ENCODE measurements around the gene LYG1. TPM values are rescaled to one million over a fixed set of nuclear protein-coding genes. Genes with fewer than 3 reads are reported as not detected.

LYG1 gene
- total and polyA plus RNA-seq, 2 of the 8 experiments (the other 6 are each of a cell fraction or from before 2014, with no cell fraction given): 0.68 to 0.86 TPM

DNA sequence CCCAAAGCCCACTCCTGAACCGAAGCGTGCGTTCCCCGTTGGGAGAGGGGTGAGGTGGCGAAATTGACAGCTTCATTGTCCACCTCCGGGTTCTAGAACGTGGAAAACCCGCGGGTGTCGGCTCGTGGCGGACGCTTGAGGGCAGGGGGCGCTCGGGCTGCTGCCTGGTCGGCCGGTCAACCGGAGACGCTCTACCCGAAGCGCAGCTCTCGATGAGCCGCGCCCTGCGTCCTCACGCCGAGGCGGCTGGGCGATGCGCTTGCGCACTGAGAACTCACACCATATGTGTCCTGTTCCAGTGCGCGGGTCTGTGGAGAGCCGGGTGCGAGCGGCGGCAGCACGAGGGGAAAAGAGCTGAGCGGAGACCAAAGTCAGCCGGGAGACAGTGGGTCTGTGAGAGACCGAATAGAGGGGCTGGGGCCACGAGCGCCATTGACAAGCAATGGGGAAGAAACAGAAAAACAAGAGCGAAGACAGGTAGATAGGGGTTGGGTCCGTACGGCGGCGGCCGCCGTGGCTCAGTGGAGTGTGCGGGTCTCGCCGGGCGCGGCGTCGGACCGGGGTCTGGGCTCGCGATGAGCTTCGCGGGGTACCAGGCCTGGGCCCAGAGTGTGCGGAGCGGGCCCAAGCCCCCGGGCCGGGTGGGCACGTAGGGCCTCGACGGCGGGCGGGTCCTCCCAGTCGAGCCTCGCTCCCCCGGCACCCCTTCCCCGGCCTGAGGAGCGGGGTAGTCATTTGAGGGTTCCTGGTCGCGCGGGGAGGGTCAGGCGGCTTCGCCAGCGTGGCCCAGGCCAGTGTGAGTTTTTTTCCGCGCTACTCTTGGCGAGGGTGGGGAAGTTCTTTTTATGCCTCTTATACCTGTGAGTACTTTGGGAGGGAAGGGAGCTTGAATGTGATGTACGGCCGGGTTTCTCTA is 36.4 kb upstream of the LYG1 start, which contains the start of gene EIF5B (continued):
- no peak for TF ChIP-seq RNF2 (IDR thresholded peaks at IDR 0.05; ENCODE audit: borderline replicate concordance, low read depth, low read length, missing control alignments, poor library complexity, severe bottlenecking)
- no peak for TF ChIP-seq SUZ12 (IDR thresholded peaks at IDR 0.05; ENCODE audit: low read length)
- TF ChIP-seq PHF8 (conservative IDR thresholded peaks at IDR 0.05; ENCODE audit: low read depth, low read length): peak; percentile 72
- TF ChIP-seq SIN3A (conservative IDR thresholded peaks at IDR 0.05 in 1 of 2, IDR thresholded peaks at IDR 0.05 in 1 of 2; ENCODE audit: low read depth in 1 of 2, low read length in 2 of 2): peak; percentile 22 to 82; a peak in 3 of 4 replicates
- peak; percentile 77 for TF ChIP-seq TAF1 (IDR thresholded peaks at IDR 0.05; ENCODE audit: low read depth, low read length)
- peak; percentile 77 for TF ChIP-seq CREB1 (IDR thresholded peaks at IDR 0.05)
- TF ChIP-seq KDM4A (IDR thresholded peaks at IDR 0.05; ENCODE audit: low read depth, low read length, severe bottlenecking): peak; percentile 74
- TF ChIP-seq, protein P1, sequence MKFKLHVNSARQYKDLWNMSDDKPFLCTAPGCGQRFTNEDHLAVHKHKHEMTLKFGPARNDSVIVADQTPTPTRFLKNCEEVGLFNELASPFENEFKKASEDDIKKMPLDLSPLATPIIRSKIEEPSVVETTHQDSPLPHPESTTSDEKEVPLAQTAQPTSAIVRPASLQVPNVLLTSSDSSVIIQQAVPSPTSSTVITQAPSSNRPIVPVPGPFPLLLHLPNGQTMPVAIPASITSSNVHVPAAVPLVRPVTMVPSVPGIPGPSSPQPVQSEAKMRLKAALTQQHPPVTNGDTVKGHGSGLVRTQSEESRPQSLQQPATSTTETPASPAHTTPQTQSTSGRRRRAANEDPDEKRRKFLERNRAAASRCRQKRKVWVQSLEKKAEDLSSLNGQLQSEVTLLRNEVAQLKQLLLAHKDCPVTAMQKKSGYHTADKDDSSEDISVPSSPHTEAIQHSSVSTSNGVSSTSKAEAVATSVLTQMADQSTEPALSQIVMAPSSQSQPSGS (IDR thresholded peaks at IDR 0.05; ENCODE audit: low read length): no peak
- peak; percentile 75 for TF ChIP-seq ASH2L (IDR thresholded peaks at IDR 0.05; ENCODE audit: low read length)
- TF ChIP-seq SP1 (IDR thresholded peaks at IDR 0.05; ENCODE audit: low read depth, low read length): no peak
- TF ChIP-seq, protein P2, sequence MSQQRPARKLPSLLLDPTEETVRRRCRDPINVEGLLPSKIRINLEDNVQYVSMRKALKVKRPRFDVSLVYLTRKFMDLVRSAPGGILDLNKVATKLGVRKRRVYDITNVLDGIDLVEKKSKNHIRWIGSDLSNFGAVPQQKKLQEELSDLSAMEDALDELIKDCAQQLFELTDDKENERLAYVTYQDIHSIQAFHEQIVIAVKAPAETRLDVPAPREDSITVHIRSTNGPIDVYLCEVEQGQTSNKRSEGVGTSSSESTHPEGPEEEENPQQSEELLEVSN (IDR thresholded peaks at IDR 0.05): peak; percentile 74
- TF ChIP-seq CEBPB (IDR thresholded peaks at IDR 0.05; ENCODE audit: low read depth, low read length): no peak
- TF ChIP-seq POU5F1 (IDR thresholded peaks at IDR 0.05; ENCODE audit: low read depth, low read length): no peak
- TF ChIP-seq RXRA (IDR thresholded peaks at IDR 0.05; ENCODE audit: insufficient read depth, low read depth, low read length): no peak
- TF ChIP-seq NANOG (IDR thresholded peaks at IDR 0.05; ENCODE audit: insufficient read depth, low read depth, low read length, poor library complexity, severe bottlenecking): no peak
- TF ChIP-seq, protein P3, sequence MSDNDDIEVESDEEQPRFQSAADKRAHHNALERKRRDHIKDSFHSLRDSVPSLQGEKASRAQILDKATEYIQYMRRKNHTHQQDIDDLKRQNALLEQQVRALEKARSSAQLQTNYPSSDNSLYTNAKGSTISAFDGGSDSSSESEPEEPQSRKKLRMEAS (IDR thresholded peaks at IDR 0.05): peak; percentile 56; the same call in 1 of the 2 replicates
- no peak for TF ChIP-seq SP4 (IDR thresholded peaks at IDR 0.05; ENCODE audit: low read length)
- 0 out of 4 replicates have a peak, but pooled peaks of 1 of the 2 experiments have one; percentile 4 for TF ChIP-seq RAD21 (IDR thresholded peaks at IDR 0.05 in 1 of 2, conservative IDR thresholded peaks at IDR 0.05 in 1 of 2; ENCODE audit: low read depth in 2 of 2, low read length in 2 of 2)
- no peak for TF ChIP-seq BRCA1 (IDR thresholded peaks at IDR 0.05; ENCODE audit: low read depth, low read length)
- TF ChIP-seq ZNF274 (IDR thresholded peaks at IDR 0.05; ENCODE audit: borderline replicate concordance, extremely low read depth, low read length): no peak

Measured in H1 (cell line).